ENCODE results near the gene ZNF431. TPM values are rescaled to one million over a fixed set of nuclear protein-coding genes. Genes with fewer than 3 reads are reported as not detected.

ZNF431 gene
- total RNA-seq, 1 donor from 2014 or later = 35.4 TPM

DNA sequence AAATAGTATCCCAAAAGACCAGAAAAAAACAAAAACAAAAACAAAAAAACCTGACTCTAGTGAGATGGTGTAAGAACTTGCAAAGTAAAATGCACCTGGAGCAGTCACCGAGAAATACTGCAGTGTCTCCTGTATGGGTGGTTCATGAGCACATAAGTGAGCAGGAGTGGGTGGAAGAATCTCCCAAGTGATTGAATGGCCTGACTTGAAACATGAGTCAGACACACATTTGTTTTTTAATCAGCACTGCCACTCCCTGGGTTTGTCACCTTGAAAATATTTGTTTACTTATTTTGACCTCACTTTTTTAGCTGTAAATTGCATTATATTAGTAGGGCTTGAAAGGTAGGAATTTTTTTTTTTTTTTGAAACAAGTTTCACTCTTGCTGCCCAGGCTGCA, 2.0 kb downstream of the ZNF431 start:
- peaks cover 68% of the 10 kb centered on the region for H3K79me2 ChIP-seq (ENCODE audit: low read depth)
- H3K36me3 Mint-ChIP-seq = peaks cover 61% of the 10 kb centered on the region

DNA sequence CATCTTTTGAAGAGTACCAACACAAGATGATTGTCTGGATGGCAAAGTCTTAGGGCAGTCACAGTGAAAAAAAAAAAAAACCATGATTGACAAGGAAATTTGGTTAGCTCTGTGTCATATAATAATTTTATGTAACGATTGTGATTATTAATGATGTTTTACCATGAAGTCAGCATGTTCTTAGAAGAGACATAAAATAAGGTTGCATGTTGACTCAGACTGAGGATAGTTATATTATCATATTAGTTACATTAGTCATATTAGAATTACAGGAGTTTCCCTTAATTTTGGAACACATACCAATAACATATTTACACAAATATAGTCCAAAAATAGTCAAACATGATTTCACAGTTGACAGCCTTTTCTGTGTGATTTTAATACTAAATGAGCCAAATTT, 5.7 kb downstream of the ZNF431 start:
- no peak overlapping the region for H3K9ac ChIP-seq
- TF ChIP-seq, protein P1, sequence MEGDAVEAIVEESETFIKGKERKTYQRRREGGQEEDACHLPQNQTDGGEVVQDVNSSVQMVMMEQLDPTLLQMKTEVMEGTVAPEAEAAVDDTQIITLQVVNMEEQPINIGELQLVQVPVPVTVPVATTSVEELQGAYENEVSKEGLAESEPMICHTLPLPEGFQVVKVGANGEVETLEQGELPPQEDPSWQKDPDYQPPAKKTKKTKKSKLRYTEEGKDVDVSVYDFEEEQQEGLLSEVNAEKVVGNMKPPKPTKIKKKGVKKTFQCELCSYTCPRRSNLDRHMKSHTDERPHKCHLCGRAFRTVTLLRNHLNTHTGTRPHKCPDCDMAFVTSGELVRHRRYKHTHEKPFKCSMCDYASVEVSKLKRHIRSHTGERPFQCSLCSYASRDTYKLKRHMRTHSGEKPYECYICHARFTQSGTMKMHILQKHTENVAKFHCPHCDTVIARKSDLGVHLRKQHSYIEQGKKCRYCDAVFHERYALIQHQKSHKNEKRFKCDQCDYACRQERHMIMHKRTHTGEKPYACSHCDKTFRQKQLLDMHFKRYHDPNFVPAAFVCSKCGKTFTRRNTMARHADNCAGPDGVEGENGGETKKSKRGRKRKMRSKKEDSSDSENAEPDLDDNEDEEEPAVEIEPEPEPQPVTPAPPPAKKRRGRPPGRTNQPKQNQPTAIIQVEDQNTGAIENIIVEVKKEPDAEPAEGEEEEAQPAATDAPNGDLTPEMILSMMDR (IDR thresholded peaks at IDR 0.05) = no peak
- TF ChIP-seq EZH2phosphoT487 (IDR thresholded peaks at IDR 0.05) (no peak), EZH2 (IDR thresholded peaks at IDR 0.05) (no peak)
- Mint-ChIP-seq H3K4me1 (peaks cover 5% of the 10 kb centered on the region), H3K4me3 (no peak overlapping the region), H3K36me3 (peaks cover 93% of the 10 kb centered on the region), H3K9me3 (peaks cover 86% of the 10 kb centered on the region), H3K27ac (no peak overlapping the region), H3K27me3 (ENCODE audit: insufficient read depth, low read depth) (no peaks in the 10 kb centered on the region)
- H4K20me1 ChIP-seq (ENCODE audit: low read depth) = no peaks in the 10 kb centered on the region
- peaks cover 18% of the 10 kb centered on the region for H3F3A ChIP-seq (ENCODE audit: low read depth)
- peaks cover 9% of the 10 kb centered on the region for H3K4me1 ChIP-seq
- H3K4me3 ChIP-seq = no peak overlapping the region
- no peak overlapping the region for H3K4me2 ChIP-seq
- H3K9me3 ChIP-seq (ENCODE audit: low read depth) = peaks cover 25% of the 10 kb centered on the region
- no peak overlapping the region for H3K27ac ChIP-seq
- H3K36me3 ChIP-seq = peaks cover 83% of the 10 kb centered on the region
- H3K79me2 ChIP-seq (ENCODE audit: low read depth) = peaks cover 97% of the 10 kb centered on the region
- no peaks in the 10 kb centered on the region for H3K27me3 ChIP-seq
- no peak overlapping the region for H2AFZ ChIP-seq (replicated peaks)
- DNase-seq (ENCODE audit: low spot score) = no peak

More for the DNA sequence above, 2.0 kb downstream of the ZNF431 start:
- Mint-ChIP-seq H3K27ac (no peak overlapping the region), H3K9me3 (peaks cover 58% of the 10 kb centered on the region), H3K4me3 (peak overlapping the region; percentile 98), H3K27me3 (ENCODE audit: insufficient read depth, low read depth) (no peaks in the 10 kb centered on the region), H3K4me1 (peaks cover 6% of the 10 kb centered on the region)
- DNase-seq (ENCODE audit: low spot score) = no peak
- no peak for TF ChIP-seq EZH2 (IDR thresholded peaks at IDR 0.05)
- no peak for TF ChIP-seq EZH2phosphoT487 (IDR thresholded peaks at IDR 0.05)
- TF ChIP-seq, protein P1 (IDR thresholded peaks at IDR 0.05) = no peak
- Histone ChIP-seq H3K9me3 (ENCODE audit: low read depth) (peaks cover 21% of the 10 kb centered on the region), H3K27ac (no peak overlapping the region), H2AFZ (replicated peaks) (no peak overlapping the region), H3K36me3 (peaks cover 56% of the 10 kb centered on the region), H3K9ac (no peak overlapping the region), H3F3A (ENCODE audit: low read depth) (peaks cover 10% of the 10 kb centered on the region), H3K4me2 (no peak overlapping the region), H3K4me1 (peaks cover 12% of the 10 kb centered on the region), H3K4me3 (no peak overlapping the region), H4K20me1 (ENCODE audit: low read depth) (no peaks in the 10 kb centered on the region), H3K27me3 (no peaks in the 10 kb centered on the region)

DNA sequence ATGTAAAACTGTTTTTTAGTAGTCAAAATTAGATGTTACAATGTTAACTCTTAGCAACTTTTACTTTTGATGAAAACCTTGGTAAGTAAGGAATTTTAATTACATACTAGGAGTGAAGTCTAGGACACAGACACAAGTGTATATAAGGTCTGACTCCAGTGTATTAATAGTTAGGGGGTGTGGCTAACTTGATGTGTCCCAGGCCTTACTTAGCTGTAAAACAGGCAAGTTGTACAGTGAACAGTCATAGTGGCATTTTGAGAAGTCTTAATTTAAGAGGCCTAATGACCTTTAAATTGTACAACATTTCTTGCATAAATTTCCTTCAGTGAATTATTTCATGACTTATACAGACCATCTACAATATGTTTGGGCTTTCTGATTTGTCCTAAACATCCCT, 6.8 kb downstream of the ZNF431 start:
- Histone ChIP-seq H3K9ac (no peak overlapping the region), H3F3A (ENCODE audit: low read depth) (peaks cover 18% of the 10 kb centered on the region), H3K27me3 (no peaks in the 10 kb centered on the region), H3K9me3 (ENCODE audit: low read depth) (peaks cover 25% of the 10 kb centered on the region), H4K20me1 (ENCODE audit: low read depth) (no peaks in the 10 kb centered on the region), H3K4me1 (peaks cover under 1% of the 10 kb centered on the region), H3K36me3 (peaks cover 80% of the 10 kb centered on the region), H3K79me2 (ENCODE audit: low read depth) (peaks cover 97% of the 10 kb centered on the region), H2AFZ (replicated peaks) (no peak overlapping the region), H3K4me3 (no peak overlapping the region), H3K4me2 (no peak overlapping the region), H3K27ac (no peak overlapping the region)
- Mint-ChIP-seq H3K9me3 (peaks cover 87% of the 10 kb centered on the region), H3K27ac (no peak overlapping the region), H3K36me3 (peaks cover 95% of the 10 kb centered on the region), H3K4me3 (no peak overlapping the region), H3K4me1 (no peaks in the 10 kb centered on the region), H3K27me3 (ENCODE audit: insufficient read depth, low read depth) (no peaks in the 10 kb centered on the region)
- TF ChIP-seq, protein P1 (IDR thresholded peaks at IDR 0.05) = no peak
- no peak for TF ChIP-seq EZH2 (IDR thresholded peaks at IDR 0.05)
- TF ChIP-seq EZH2phosphoT487 (IDR thresholded peaks at IDR 0.05) = no peak
- no peak for DNase-seq (ENCODE audit: low spot score)
